GM19455 (cell line): Measurements from ENCODE around the gene COL8A2.
"Not testable (repeated sequence)": the region's sequence is repeated elsewhere in the genome, so short reads cannot be mapped to it uniquely, and the experiment has no call there.

Experiments used
- ATAC-seq: cut with Tn5 transposase; IDR thresholded peaks from one replicate; pipeline ENCODE4 v1.9.1; 2021; ENCODE audit not compliant: unreplicated experiment

Gene COL8A2

GRCh38 chr1:36125129-36125991 lies at the start of gene COL8A2:
COL8A2 (minus strand) TSS chr1:36125222; CDS start chr1:36100242, 24,980 bp downstream.
- ATAC-seq, result no peak

- ATAC-seq, result no peak
Measured at GRCh38 chr1:36174713-36175112, 49.7 kb upstream of the COL8A2 start.

- no peak for ATAC-seq
Measured at GRCh38 chr1:36172983-36173382, 48.0 kb upstream of the COL8A2 start.

- no peak for ATAC-seq
Measured at GRCh38 chr1:36172017-36172747, 47.2 kb upstream of the COL8A2 start.

GRCh38 chr1:36170643-36171412 lies 45.8 kb upstream of the COL8A2 start:
- ATAC-seq, result no peak

GRCh38 chr1:36168514-36168913 lies 43.5 kb upstream of the COL8A2 start:
- no peak for ATAC-seq

- no peak for ATAC-seq
Measured at GRCh38 chr1:36166938-36167905, 42.2 kb upstream of the COL8A2 start.

GRCh38 chr1:36166136-36166535 lies 41.1 kb upstream of the COL8A2 start:
- ATAC-seq, result no peak

GRCh38 chr1:36165145-36165544 lies 40.1 kb upstream of the COL8A2 start:
- no peak for ATAC-seq

GRCh38 chr1:36164361-36164760 lies 39.3 kb upstream of the COL8A2 start:
- no peak for ATAC-seq

- ATAC-seq, result no peak
Measured at GRCh38 chr1:36163426-36163825, 38.4 kb upstream of the COL8A2 start.

- no peak for ATAC-seq
Measured at GRCh38 chr1:36162680-36163239, 37.7 kb upstream of the COL8A2 start.

GRCh38 chr1:36161641-36162531 lies 36.9 kb upstream of the COL8A2 start:
- no peak for ATAC-seq

- ATAC-seq, result no peak
Measured at GRCh38 chr1:36160949-36161485, 36.0 kb upstream of the COL8A2 start.

GRCh38 chr1:36160388-36160948 lies 35.4 kb upstream of the COL8A2 start:
- no peak for ATAC-seq

- ATAC-seq, result no peak
Measured at GRCh38 chr1:36159614-36160387, 34.8 kb upstream of the COL8A2 start.

GRCh38 chr1:36158827-36159252 lies 33.8 kb upstream of the COL8A2 start:
- not testable (repeated sequence) for ATAC-seq
